ENCODE measurements around the gene XYLT1. TPM values are rescaled to one million over a fixed set of nuclear protein-coding genes. Genes with fewer than 3 reads are reported as not detected.

The XYLT1 gene
- total and polyA plus RNA-seq, 2 experiments from 2014 or later, result 4.5 to 26.3 TPM

DNA sequence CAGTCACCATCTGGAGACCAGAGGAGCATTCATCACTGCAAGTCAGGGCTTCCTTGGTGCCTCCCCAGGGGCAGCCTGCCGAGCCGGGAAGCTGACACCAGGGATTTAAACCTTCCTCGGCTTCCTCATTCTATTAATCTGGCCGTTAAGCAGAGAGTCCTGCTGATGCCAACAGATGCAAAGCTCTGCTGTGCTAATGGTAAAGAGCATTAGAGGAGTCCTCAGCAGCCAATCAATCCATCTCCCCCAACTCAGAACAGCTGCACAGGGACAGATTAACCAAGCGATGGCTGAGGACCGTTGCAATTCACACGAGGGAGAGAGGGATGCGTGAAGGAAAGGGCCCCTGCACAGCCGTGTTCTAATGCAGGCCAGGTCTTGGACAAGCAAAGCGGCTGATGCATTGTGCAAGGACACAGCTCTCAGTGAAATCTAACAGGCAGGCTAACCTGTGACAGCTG is 116.6 kb downstream of the XYLT1 start:
- Histone ChIP-seq H2AFZ (no peak overlapping the region), H3K9me2 (ENCODE audit: insufficient read depth) (no peaks in the 10 kb centered on the region), H3K4me1 (ENCODE audit: insufficient read depth) (peaks cover 24% of the 10 kb centered on the region), H4K20me1 (ENCODE audit: insufficient read depth) (no peaks in the 10 kb centered on the region), H3K4me3 (no peak overlapping the region), H3K9me3 (ENCODE audit: low read depth) (no peaks in the 10 kb centered on the region), H3K27ac (no peak overlapping the region), H3K27me3 (replicated peaks; ENCODE audit: insufficient read depth) (no peaks in the 10 kb centered on the region), H3K4me2 (ENCODE audit: unreplicated experiment) (no peak overlapping the region), H3K36me3 (ENCODE audit: low read depth) (no peaks in the 10 kb centered on the region), H3K9ac (no peak overlapping the region), H3F3A (ENCODE audit: insufficient read depth) (peaks cover 4% of the 10 kb centered on the region), H3K79me2 (ENCODE audit: insufficient read depth) (peaks cover 74% of the 10 kb centered on the region)
- in situ Hi-C loops (cut with MboI), result no loop called here
- DNase-seq, result no peak
- TF ChIP-seq EZH2 (IDR thresholded peaks at IDR 0.05; ENCODE audit: insufficient read depth, poor library complexity, severe bottlenecking), result no peak
- TF ChIP-seq EZH2phosphoT487 (IDR thresholded peaks at IDR 0.05; ENCODE audit: insufficient read depth, low read depth), result no peak
- 60 to 61% methylated on average over 10 of the region's 10 CpGs for WGBS, 2 experiments (ENCODE audit: low coverage in 1 of 2, low lambda C conversion rate in 2 of 2, missing lambda C conversion rate in 2 of 2)

DNA sequence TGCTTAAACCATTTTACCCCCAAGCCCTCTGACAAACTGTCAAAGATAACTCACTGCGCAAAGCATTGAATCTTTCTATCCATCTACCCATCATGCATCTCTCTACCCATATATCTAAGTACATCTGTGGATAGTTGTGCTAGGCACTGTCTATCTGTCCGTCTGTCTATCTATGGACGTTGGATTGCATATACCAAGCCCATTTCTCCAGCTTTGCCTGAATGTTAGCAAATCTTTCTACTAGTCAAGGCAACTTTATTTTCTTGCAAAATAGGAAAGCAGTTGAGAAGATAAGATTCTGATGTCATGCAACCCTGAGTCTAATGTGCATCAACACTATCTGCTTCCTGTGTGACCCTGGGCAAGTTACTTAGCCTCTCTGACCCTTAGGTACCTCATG is 117.2 kb downstream of the XYLT1 start:
- no peak overlapping the region for H3K9ac ChIP-seq
- H3K9me3 ChIP-seq (ENCODE audit: low read depth), result no peaks in the 10 kb centered on the region
- H2AFZ ChIP-seq, result no peak overlapping the region
- H3K4me2 ChIP-seq (ENCODE audit: unreplicated experiment), result no peak overlapping the region
- WGBS, 2 experiments (ENCODE audit: low coverage in 1 of 2, low lambda C conversion rate in 2 of 2, missing lambda C conversion rate in 2 of 2), result 65 to 66% methylated on average over 3 of the region's 3 CpGs
- peaks cover 18% of the 10 kb centered on the region for H3K4me1 ChIP-seq (ENCODE audit: insufficient read depth)
- in situ Hi-C loops (cut with MboI), result no loop called here
- H3K27ac ChIP-seq, result no peak overlapping the region
- H3K4me3 ChIP-seq, result no peak overlapping the region
- H3F3A ChIP-seq (ENCODE audit: insufficient read depth), result no peaks in the 10 kb centered on the region; the same call in 1 of the 2 replicates
- no peaks in the 10 kb centered on the region for H4K20me1 ChIP-seq (ENCODE audit: insufficient read depth)
- H3K9me2 ChIP-seq (ENCODE audit: insufficient read depth), result no peaks in the 10 kb centered on the region
- no peak for DNase-seq
- H3K79me2 ChIP-seq (ENCODE audit: insufficient read depth), result peaks cover 72% of the 10 kb centered on the region
- no peaks in the 10 kb centered on the region for H3K36me3 ChIP-seq (ENCODE audit: low read depth)
- H3K27me3 ChIP-seq (replicated peaks; ENCODE audit: insufficient read depth), result no peaks in the 10 kb centered on the region
- TF ChIP-seq EZH2 (IDR thresholded peaks at IDR 0.05; ENCODE audit: insufficient read depth, poor library complexity, severe bottlenecking), result no peak
- no peak for TF ChIP-seq EZH2phosphoT487 (IDR thresholded peaks at IDR 0.05; ENCODE audit: insufficient read depth, low read depth)

DNA sequence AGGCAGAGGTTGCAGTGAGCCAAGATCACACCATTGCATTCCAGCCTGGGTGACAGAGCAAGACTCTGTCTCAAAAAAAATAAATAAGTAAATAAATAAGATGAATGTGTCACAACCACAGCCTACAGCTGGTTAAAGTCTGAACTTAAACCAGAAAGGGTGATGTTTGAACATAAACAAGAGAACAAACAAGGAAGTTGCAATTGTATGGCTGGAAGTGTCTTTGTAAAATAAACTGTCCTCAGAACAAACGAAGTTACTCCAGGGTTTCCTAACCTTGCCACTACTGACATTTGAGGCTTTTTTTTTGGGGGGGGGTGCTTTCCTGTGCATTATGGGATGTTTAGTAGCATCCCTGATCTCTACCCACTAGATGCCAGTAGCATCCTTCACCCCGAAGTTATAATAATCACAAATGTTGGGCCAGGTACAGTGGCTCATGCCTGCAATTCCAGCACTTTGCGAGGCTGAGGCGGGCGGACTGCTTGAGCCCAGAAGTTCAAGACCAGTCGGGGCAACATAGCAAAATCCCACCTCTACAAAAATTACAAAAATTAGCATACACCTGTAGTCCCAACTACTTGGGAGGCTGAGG is 119.2 kb downstream of the XYLT1 start:
- Histone ChIP-seq H3F3A (ENCODE audit: insufficient read depth) (no peaks in the 10 kb centered on the region; the same call in 1 of the 2 replicates), H3K4me1 (ENCODE audit: insufficient read depth) (peaks cover 15% of the 10 kb centered on the region), H3K9me2 (ENCODE audit: insufficient read depth) (no peaks in the 10 kb centered on the region), H2AFZ (no peak overlapping the region), H3K36me3 (ENCODE audit: low read depth) (no peaks in the 10 kb centered on the region), H3K4me2 (ENCODE audit: unreplicated experiment) (no peak overlapping the region), H3K4me3 (no peak overlapping the region), H4K20me1 (ENCODE audit: insufficient read depth) (no peaks in the 10 kb centered on the region), H3K27me3 (replicated peaks; ENCODE audit: insufficient read depth) (no peaks in the 10 kb centered on the region), H3K9me3 (ENCODE audit: low read depth) (no peaks in the 10 kb centered on the region), H3K27ac (no peak overlapping the region), H3K79me2 (ENCODE audit: insufficient read depth) (peaks cover 67% of the 10 kb centered on the region), H3K9ac (no peak overlapping the region)
- in situ Hi-C loops (cut with MboI), result no loop called here
- DNase-seq, result no peak
- 66 to 77% methylated on average over 6 of the region's 6 CpGs for WGBS, 2 experiments (ENCODE audit: low coverage in 1 of 2, low lambda C conversion rate in 2 of 2, missing lambda C conversion rate in 2 of 2)
- TF ChIP-seq EZH2 (IDR thresholded peaks at IDR 0.05; ENCODE audit: insufficient read depth, poor library complexity, severe bottlenecking) (no peak), EZH2phosphoT487 (IDR thresholded peaks at IDR 0.05; ENCODE audit: insufficient read depth, low read depth) (no peak)

DNA sequence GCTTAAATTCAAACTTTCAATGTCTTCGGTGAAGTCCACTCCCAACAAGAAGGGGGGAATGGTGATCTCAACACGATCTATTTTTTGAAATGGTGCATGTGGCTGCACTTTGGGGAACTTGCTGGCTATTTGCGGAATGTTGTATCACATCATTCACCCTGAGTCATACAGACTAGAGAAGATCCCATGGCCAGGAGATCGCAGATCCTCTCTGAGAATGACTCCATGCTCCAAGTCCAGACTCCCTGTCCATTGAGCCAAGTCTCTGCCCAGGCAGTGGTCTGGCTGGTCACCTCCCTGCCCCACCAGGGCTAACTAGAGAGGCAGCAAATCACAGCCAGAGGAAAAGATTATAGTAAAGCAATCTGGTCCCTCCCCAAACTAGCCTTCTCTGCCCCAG is 120.6 kb downstream of the XYLT1 start:
- peaks cover 7% of the 10 kb centered on the region for H3F3A ChIP-seq (ENCODE audit: insufficient read depth)
- H2AFZ ChIP-seq, result no peak overlapping the region
- no peaks in the 10 kb centered on the region for H3K36me3 ChIP-seq (ENCODE audit: low read depth)
- H3K4me2 ChIP-seq (ENCODE audit: unreplicated experiment), result peak overlapping the region; percentile 48
- no peaks in the 10 kb centered on the region for H3K9me2 ChIP-seq (ENCODE audit: insufficient read depth)
- peak; percentile 90 for DNase-seq
- H3K79me2 ChIP-seq (ENCODE audit: insufficient read depth), result peaks cover 69% of the 10 kb centered on the region
- TF ChIP-seq EZH2phosphoT487 (IDR thresholded peaks at IDR 0.05; ENCODE audit: insufficient read depth, low read depth), result no peak
- TF ChIP-seq EZH2 (IDR thresholded peaks at IDR 0.05; ENCODE audit: insufficient read depth, poor library complexity, severe bottlenecking), result no peak
- H3K9ac ChIP-seq, result peak overlapping the region; percentile 20; the same call in 1 of the 2 replicates
- in situ Hi-C loops (cut with MboI), result no loop called here
- H3K4me1 ChIP-seq (ENCODE audit: insufficient read depth), result peaks cover 18% of the 10 kb centered on the region
- no peaks in the 10 kb centered on the region for H4K20me1 ChIP-seq (ENCODE audit: insufficient read depth)
- H3K27ac ChIP-seq, result peak overlapping the region; percentile 42
- H3K9me3 ChIP-seq (ENCODE audit: low read depth), result no peaks in the 10 kb centered on the region
- no peak overlapping the region for H3K4me3 ChIP-seq
- WGBS, 2 experiments (ENCODE audit: low coverage in 1 of 2, low lambda C conversion rate in 2 of 2, missing lambda C conversion rate in 2 of 2), result 28 to 35% methylated on average over 4 of the region's 4 CpGs
- H3K27me3 ChIP-seq (replicated peaks; ENCODE audit: insufficient read depth), result no peaks in the 10 kb centered on the region
